Uterus (tissue), 2 donors: ENCODE results near the gene APPL2.

Source experiments
- POLR2A ChIP-seq, 2 donors: fragments of 450-650 bp; IDR thresholded peaks; one replicate each; pipeline ENCODE4 v1.6.1; 2016; ENCODE audit warnings: antibody characterized with exemption in 2 of 2, mild to moderate bottlenecking in 1 of 2, moderate library complexity in 1 of 2
- TF ChIP-seq, protein P1 (sequence below), 4 experiments: fragments of 200-600 bp in 2 of 4; fragments of 450-650 bp in 2 of 4; sonication (generic) in 2 of 4; IDR thresholded peaks; one replicate each; pipeline ENCODE4 v1.5.1; 2016 to 2019; ENCODE audit warnings: antibody characterized with exemption in 4 of 4, mild to moderate bottlenecking in 2 of 4, moderate library complexity in 1 of 4

DNA sequence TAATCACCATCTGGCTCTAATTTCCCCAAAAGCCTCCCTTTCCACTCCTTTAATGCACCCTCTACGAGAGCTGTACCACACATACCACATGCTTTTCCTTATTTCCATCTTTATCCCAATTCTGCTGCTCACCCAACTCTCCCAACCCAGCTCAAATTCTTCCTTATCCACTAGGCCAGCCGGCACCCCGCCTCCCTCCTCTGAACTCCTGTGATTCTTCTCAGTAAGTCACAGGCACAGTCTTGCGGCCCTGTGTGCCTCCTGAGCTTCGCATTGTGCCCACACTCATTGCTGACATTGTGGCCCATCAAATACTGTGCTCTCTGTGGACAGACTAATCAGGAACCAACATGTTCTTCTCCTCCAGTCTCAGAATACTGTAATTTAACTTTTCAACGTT, 45.4 kb downstream of the APPL2 start:
- TF ChIP-seq, protein P1, sequence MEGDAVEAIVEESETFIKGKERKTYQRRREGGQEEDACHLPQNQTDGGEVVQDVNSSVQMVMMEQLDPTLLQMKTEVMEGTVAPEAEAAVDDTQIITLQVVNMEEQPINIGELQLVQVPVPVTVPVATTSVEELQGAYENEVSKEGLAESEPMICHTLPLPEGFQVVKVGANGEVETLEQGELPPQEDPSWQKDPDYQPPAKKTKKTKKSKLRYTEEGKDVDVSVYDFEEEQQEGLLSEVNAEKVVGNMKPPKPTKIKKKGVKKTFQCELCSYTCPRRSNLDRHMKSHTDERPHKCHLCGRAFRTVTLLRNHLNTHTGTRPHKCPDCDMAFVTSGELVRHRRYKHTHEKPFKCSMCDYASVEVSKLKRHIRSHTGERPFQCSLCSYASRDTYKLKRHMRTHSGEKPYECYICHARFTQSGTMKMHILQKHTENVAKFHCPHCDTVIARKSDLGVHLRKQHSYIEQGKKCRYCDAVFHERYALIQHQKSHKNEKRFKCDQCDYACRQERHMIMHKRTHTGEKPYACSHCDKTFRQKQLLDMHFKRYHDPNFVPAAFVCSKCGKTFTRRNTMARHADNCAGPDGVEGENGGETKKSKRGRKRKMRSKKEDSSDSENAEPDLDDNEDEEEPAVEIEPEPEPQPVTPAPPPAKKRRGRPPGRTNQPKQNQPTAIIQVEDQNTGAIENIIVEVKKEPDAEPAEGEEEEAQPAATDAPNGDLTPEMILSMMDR (IDR thresholded peaks at IDR 0.05): no peak
- TF ChIP-seq POLR2A (IDR thresholded peaks at IDR 0.05): no peak
